Measurements from ENCODE around the gene PLAA.

DNA sequence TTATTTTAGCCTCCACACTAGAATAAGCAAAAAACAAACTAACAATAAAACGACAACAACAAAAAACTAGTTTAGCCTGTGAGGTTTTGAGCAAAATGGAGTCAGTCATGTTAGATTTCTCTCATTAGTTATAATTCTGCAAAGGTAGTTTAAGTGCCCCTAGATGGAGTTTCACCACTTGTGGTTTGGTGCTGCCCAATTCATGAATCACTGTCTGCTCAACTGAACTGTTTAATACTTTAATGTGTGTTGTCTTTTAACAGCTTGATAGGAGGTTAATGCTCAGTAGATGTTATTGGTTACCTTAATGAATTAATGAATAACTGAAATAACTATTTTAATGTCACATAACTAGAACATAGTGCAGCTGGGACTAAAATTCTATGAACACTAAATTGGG, 3.5 kb upstream of the PLAA start:
- TF ChIP-seq POLR2A (IDR thresholded peaks at IDR 0.05), result no peak
- TF ChIP-seq, protein P1, sequence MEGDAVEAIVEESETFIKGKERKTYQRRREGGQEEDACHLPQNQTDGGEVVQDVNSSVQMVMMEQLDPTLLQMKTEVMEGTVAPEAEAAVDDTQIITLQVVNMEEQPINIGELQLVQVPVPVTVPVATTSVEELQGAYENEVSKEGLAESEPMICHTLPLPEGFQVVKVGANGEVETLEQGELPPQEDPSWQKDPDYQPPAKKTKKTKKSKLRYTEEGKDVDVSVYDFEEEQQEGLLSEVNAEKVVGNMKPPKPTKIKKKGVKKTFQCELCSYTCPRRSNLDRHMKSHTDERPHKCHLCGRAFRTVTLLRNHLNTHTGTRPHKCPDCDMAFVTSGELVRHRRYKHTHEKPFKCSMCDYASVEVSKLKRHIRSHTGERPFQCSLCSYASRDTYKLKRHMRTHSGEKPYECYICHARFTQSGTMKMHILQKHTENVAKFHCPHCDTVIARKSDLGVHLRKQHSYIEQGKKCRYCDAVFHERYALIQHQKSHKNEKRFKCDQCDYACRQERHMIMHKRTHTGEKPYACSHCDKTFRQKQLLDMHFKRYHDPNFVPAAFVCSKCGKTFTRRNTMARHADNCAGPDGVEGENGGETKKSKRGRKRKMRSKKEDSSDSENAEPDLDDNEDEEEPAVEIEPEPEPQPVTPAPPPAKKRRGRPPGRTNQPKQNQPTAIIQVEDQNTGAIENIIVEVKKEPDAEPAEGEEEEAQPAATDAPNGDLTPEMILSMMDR (IDR thresholded peaks at IDR 0.05), result no peak
